Measurements from ENCODE around the gene DPF1.

The DPF1 gene

DNA sequence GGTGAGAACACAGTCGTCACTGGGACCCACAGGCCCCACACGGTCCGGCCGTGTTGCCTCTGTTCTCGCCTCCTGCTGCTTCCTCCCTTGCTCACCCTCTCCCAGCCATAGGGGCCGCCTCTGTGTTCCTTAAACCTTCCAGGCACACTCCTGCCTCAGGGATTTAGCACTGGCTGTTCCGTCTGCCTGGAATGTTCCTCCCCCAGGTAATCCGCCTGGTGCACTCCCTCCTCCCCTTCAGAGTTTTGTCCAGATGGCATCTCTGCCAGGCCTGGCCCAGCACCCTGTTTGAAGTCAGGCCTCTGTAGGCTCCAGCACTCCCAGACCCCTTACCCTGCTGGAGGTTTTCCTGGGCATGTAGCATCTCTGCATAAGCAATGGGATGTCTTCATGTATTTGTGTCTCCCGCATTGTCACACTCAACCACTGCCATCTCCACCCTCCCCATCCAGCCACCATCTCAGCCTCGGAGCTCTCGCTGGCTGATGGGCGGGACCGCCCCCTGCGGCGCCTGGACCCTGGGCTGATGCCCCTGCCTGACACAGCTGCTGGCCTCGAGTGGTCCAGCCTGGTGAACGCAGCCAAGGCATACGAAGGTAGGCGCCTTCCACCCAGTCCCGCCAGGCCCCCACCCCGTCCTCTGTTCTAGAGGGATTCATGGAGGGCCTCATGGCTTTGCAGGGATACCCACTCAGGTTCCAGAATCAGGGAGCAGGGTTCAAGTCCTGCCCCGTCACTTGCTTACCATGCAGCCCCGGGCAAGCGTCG is 25.9 kb downstream of the DPF1 start:
- no peak overlapping the region for H3K4me3 ChIP-seq (ENCODE audit: low read depth, low read length)
- TF ChIP-seq, protein P1, sequence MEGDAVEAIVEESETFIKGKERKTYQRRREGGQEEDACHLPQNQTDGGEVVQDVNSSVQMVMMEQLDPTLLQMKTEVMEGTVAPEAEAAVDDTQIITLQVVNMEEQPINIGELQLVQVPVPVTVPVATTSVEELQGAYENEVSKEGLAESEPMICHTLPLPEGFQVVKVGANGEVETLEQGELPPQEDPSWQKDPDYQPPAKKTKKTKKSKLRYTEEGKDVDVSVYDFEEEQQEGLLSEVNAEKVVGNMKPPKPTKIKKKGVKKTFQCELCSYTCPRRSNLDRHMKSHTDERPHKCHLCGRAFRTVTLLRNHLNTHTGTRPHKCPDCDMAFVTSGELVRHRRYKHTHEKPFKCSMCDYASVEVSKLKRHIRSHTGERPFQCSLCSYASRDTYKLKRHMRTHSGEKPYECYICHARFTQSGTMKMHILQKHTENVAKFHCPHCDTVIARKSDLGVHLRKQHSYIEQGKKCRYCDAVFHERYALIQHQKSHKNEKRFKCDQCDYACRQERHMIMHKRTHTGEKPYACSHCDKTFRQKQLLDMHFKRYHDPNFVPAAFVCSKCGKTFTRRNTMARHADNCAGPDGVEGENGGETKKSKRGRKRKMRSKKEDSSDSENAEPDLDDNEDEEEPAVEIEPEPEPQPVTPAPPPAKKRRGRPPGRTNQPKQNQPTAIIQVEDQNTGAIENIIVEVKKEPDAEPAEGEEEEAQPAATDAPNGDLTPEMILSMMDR (conservative IDR thresholded peaks at IDR 0.05; ENCODE audit: low read depth, low read length) = no peak
- DNase-seq (ENCODE audit: low read depth) = no peak

- H3K4me3 ChIP-seq (ENCODE audit: low read depth, low read length) = no peak overlapping the region
- DNase-seq (ENCODE audit: low read depth) = no peak
- TF ChIP-seq, protein P1 (conservative IDR thresholded peaks at IDR 0.05; ENCODE audit: low read depth, low read length) = no peak
Observed at GRCh38 chr19:38196948-38197656, 26.9 kb downstream of the DPF1 start.

GRCh38 chr19:38196245-38196837 is 27.7 kb downstream of the DPF1 start:
- no peak for DNase-seq (ENCODE audit: low read depth)
- H3K4me3 ChIP-seq (ENCODE audit: low read depth, low read length) = no peak overlapping the region
- TF ChIP-seq, protein P1 (conservative IDR thresholded peaks at IDR 0.05; ENCODE audit: low read depth, low read length) = no peak

DNA sequence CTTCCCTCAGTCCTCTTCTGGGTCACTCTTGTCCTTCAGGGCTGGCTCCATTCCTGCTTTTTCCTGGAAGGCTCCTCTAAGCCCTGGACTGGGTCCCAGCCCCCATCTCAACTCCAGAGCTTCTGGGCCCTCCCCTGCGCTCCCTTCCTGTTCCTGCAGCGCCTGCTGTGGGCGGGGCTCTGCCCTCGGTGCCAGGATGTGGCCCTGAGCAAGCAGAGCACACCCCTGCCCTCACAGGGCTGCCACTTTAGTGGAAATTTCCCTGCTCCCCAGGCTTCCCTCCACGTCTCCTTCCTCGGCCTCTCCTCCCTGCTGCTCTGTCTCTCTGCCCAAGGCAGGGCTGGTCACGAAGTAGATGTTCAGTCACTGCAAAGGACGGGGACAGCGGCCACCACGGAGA is 28.8 kb downstream of the DPF1 start:
- no peak for DNase-seq (ENCODE audit: low read depth)
- H3K4me3 ChIP-seq (ENCODE audit: low read depth, low read length) = no peak overlapping the region
- TF ChIP-seq, protein P1 (conservative IDR thresholded peaks at IDR 0.05; ENCODE audit: low read depth, low read length) = no peak

GRCh38 chr19:38194061-38194701 is 29.8 kb downstream of the DPF1 start:
- H3K4me3 ChIP-seq (ENCODE audit: low read depth, low read length) = no peak overlapping the region
- no peak for DNase-seq (ENCODE audit: low read depth)
- TF ChIP-seq, protein P1 (conservative IDR thresholded peaks at IDR 0.05; ENCODE audit: low read depth, low read length) = no peak

- TF ChIP-seq, protein P1 (conservative IDR thresholded peaks at IDR 0.05; ENCODE audit: low read depth, low read length) = no peak
- H3K4me3 ChIP-seq (ENCODE audit: low read depth, low read length) = no peak overlapping the region
- DNase-seq (ENCODE audit: low read depth) = no peak
Observed at GRCh38 chr19:38193445-38193844, 30.6 kb downstream of the DPF1 start.
